ENCODE data around the gene FNDC8.

The FNDC8 gene

DNA sequence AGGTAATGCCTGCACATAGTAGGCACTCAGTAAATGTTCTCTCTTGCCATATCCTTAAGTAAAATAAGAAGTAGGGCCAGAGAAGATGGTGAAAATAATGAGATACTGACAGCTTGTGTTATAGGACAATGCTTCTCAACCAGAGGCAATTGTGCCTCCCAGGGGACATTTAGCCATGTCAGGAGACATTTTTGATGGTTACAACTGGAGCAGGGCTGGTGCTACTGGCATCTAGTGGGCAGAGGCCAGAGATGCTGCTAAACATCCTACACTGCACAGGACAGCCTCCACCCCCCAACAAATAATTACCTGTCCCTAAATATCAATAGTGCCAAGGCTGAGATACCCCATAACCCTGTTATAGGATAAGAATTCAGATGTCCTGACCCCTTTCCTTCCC, 3.4 kb upstream of the FNDC8 start:
- no peak for FAIRE-seq
- DNase-seq (ENCODE audit: insufficient read length, low spot score), result no peak

GRCh38 chr17:35119370-35120165, 1.8 kb upstream of the FNDC8 start, which contains the start of gene RAD51D:
Gene RAD51D, minus strand, starts transcription at chr17:35119860. Its CDS starts 247 bp downstream, at chr17:35119613.
- DNase-seq (ENCODE audit: insufficient read length, low spot score) (peak; percentile 68), FAIRE-seq (no peak)
- TF ChIP-seq, protein P1, sequence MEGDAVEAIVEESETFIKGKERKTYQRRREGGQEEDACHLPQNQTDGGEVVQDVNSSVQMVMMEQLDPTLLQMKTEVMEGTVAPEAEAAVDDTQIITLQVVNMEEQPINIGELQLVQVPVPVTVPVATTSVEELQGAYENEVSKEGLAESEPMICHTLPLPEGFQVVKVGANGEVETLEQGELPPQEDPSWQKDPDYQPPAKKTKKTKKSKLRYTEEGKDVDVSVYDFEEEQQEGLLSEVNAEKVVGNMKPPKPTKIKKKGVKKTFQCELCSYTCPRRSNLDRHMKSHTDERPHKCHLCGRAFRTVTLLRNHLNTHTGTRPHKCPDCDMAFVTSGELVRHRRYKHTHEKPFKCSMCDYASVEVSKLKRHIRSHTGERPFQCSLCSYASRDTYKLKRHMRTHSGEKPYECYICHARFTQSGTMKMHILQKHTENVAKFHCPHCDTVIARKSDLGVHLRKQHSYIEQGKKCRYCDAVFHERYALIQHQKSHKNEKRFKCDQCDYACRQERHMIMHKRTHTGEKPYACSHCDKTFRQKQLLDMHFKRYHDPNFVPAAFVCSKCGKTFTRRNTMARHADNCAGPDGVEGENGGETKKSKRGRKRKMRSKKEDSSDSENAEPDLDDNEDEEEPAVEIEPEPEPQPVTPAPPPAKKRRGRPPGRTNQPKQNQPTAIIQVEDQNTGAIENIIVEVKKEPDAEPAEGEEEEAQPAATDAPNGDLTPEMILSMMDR (IDR thresholded peaks at IDR 0.05; ENCODE audit: insufficient read depth, missing control alignments), result peak; percentile 90

More for the DNA sequence above, 3.4 kb upstream of the FNDC8 start:
- TF ChIP-seq, protein P1 (IDR thresholded peaks at IDR 0.05; ENCODE audit: insufficient read depth, missing control alignments), result no peak

DNA sequence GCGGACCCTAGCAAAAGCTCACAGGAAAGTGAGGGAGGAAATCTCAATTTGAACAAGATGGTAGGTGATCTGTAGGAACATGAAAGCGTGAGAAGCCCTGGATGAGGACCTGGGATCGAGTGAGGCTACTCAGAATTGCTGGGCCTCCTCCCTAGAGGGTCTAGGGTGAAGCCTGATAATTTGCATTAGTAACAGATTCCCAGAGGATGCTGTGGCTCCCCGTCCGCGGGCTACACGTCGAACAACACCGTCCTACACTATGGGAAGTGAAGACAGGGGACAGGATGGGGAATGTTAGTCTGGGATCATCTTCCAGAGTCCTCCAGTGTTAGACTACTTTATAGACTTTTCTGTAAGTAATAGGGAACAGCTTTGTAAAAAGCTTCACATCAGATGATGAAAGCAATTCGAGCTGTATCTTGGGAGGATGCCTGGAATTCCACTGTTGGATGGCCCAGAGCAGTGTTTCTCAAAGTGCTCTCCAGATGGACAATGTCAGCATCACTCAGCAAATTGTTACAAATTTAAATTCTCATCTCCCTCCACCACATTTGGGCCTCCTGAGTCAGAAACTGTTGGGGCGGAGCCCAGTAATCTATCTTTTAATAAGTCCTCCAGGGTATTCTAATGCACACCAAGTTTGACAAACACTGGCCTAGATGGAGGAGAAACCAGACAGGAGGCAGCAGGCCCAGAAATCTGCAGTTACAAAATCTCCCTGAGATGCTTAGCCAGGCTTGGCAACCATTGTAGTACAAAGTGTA, 6.5 kb downstream of the FNDC8 start:
- DNase-seq (ENCODE audit: insufficient read length, low spot score), result no peak
- TF ChIP-seq, protein P1 (IDR thresholded peaks at IDR 0.05; ENCODE audit: insufficient read depth, missing control alignments), result no peak
- FAIRE-seq, result no peak

GRCh38 chr17:35129154-35129972, 7.9 kb downstream of the FNDC8 start:
- FAIRE-seq (no peak), DNase-seq (ENCODE audit: insufficient read length, low spot score) (no peak)
- TF ChIP-seq, protein P1 (IDR thresholded peaks at IDR 0.05; ENCODE audit: insufficient read depth, missing control alignments), result no peak

DNA sequence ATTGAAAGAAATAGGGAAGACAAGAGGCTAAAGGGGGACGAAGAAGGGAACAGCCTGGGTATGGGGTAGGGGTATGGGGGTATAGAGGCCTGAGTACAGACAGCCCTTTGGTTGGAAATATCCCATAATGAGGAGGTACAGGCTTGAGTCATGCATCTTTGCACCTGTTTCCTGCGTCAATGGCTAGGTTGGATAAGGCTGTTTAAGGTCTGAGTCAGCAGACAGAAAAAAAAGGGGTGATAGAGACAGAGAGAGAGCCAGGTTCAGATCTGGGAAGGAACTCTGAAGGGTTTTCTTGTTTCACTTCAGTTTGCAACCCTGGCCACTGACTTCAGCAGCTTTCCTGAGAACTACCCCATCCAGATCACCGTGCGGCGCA, 8.5 kb downstream of the FNDC8 start:
- DNase-seq (ENCODE audit: insufficient read length, low spot score), result no peak
- TF ChIP-seq, protein P1 (IDR thresholded peaks at IDR 0.05; ENCODE audit: insufficient read depth, missing control alignments), result no peak
- no peak for FAIRE-seq

- DNase-seq (ENCODE audit: insufficient read length, low spot score), result no peak
- no peak for FAIRE-seq
- TF ChIP-seq, protein P1 (IDR thresholded peaks at IDR 0.05; ENCODE audit: insufficient read depth, missing control alignments), result no peak
These were observed 9.0 kb downstream of the FNDC8 start for GRCh38 chr17:35130392-35130791.
